HG02981 (cell line): Measurements from ENCODE around the gene TAF1B.

Experiments
- ATAC-seq: cut with Tn5 transposase; IDR thresholded peaks from one replicate; pipeline ENCODE4 v1.9.1; 2021; ENCODE audit warnings: mild to moderate bottlenecking, moderate library complexity; ENCODE audit not compliant: unreplicated experiment

TAF1B gene

DNA sequence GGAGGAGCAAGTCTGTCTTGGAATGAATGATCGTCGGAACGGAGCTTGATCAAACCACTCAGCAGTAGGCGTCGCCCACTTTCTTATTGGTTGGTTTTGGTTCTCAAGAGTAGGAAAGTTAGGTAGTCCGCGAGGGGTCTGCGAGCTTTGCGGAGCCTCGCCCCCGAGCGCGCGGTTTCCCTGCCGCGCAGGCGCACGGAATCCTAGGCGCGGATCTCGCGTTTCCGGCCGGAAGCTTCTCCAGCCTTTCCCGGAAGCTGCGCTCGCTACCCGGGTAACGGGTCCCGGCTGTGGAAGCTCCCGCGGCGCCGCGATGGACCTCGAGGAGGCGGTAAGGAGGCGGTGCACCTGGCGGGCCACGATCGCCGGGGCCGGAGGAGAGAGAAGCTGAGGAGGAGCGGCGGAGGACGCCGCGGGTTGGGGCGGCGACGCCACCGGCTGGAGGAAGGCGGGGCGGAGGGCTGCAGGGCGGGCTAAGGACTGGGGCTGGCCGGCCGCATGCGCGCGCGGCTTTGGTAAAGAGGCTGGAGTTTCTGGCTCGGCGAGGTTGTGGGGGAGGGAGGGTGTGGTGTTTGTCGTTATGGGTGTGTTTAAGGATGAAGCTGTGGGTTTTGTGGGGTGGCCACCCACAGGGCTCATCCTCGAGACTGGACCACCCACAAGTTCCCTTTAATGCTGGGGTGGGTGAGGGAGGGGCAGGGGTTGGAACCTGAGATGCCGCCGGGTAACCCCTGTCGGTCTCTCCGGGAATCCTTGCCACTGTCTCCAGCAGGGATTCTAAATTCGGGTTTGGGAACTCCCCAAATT lies at the start of gene TAF1B:
Gene TAF1B, plus strand, starts transcription at position 246 of the 807 bp plus-strand sequence. Its CDS starts 68 bp downstream, at position 314.
- peak; percentile 85 for ATAC-seq

DNA sequence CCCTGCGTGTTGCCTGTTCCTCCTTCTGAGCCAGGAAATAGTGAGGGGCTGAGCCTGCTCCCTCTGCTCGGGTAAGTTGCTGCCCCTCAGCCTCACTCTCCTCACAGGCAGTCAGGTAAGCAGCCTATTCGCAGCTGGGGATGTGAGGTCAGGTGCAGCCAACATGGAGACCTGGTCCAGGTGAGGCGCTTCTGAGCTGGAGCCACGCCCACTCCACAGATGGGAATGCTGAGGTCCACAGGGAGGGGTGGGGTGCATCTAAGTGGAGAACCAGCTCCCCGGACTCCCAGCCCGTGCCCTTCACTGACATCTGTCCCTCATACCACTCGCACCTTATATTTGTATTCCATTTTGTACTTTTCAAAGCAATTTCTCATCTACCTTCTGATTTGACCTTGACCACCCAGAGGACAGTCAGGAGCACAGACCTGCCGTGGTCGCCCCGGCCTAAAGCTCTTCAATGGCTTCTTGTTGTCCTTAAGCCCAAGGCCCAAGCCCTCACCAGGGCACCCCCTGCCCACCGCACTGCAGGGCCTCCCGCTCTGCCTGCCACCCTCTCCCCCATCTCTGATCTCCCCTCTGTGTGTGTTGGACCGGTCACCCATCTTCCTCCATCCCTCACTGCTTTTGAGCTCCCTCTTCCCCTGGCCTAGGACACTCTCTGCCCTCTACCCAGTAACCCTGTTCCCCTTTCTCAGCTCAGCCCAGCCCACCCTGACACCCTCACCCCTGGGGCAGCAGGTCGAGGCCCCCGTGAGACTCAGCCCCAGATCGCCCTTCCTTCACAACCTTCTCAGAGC lies 49.2 kb upstream of the TAF1B start:
- no peak for ATAC-seq

DNA sequence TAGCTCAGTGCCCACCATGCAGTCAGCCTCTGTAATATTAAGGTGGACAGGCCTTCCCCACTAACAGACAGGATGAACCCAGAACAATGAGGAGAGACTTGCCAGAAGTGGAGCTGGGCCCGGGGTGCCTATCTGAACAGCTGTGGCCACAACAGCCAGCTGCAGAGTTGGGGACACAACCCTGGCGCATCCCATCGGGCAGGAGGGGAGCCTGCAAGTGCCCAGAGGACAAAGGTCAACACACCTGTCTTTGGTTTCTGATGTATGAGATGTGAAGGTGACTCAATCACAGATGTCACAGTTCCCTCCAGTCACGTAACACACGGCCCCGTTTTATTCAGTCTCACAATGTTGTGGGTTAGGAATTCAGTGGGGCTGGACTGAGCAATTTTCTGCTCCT lies 48.2 kb upstream of the TAF1B start:
- ATAC-seq: no peak

DNA sequence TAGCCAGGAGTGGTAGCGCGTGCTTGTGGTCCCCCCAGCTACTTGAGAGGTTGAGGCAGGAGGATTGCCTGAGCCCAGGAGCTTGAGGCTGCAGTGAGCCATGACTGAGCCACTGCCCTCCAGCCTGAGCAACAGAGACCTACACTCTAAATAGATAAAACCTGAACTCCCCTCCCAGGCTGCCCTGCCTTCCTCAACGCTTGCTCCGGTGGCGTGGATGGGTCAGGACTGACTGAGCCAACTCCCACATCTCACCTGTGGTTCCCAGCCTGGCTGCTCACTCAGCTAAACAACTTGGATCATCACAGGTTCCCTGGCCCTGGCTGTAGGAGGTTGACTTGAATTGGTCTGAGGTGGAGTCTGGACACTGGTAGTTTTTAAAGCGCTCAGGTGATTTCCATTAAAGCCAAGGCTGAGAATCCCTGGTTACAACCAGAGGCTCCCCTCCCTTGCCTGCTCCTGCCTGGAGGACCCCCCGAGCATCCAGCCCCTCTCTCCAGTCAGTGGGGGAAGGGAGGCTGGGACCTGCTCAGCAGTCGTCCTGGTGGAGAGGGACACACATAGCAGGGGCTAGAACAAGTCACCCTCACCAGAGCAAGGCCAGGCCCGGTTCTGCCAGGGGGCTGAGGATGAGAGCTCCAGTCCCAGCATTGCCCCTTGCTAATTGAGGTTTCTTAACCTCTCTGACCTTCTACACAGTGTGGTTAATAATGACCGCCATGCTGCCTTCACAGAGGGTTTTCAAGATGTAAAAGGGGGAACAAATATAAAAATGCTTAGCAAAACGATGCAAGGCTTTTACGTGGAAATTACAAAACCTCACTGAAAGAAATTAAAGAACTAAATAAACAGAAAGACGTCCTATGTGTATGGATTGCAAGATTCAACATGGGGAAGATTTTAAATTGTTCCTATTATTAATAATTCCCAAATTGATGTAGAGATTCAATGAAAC lies 46.9 kb upstream of the TAF1B start:
- no peak for ATAC-seq

DNA sequence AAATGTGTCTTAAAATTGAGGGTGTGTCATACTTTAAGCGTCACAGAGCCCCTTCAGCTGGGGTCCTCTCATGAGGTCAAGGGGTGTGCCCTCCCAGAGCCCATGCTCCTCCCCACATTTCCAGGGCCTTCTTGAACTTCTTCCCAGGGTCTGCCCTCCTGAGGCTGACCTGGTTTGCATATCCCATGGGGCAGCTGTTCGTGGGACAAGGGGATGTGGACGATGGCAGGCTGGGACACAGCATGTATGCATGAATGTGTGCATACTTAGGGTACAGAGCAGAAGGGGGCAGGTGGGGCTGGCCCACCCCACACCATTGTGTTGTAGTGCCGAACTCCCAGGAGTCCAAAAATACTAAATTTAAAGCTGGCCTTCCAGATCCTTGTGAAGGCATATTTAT lies 46.2 kb upstream of the TAF1B start:
- no peak for ATAC-seq

DNA sequence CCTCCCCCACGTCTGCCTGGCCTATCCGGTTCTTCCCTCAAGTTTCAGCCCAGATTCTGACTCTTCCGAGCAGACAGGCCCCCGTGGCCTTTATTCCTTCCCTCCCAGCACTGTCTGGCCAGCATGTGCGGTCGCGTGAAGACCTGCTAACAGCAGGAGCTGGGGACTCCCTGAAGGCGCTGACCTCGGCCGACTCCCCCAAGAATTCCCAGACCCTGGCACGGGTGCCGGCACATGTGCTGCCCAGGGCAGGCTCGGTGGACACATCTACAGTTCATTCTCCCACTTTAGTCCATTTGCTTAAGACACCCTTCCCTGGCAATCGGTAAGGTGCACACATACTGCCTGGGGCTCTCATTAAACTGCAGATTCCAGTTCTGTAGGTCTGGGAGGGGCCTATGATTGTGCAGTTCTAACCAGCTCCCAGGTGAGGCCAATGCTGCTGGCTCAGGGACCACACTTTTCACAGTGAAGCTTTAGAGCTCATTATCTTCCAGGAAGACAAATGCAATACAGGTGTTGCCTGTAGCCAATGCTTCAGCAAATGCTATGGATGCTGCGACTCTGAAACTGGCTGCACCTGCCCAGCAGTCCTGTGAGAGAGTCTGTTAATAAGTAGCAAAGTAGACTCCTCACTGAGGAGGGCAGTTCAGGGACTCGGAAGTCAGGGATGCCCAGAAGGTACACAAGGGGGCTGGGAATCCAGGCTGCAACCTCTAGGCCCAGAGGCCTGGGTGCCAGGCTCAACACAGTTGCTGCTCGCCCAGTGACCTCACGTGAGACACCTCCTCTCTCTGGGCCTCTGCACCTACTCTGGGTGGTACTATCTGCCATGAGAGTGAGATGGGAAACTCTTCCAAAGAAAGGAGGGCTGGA lies 45.4 kb upstream of the TAF1B start:
- ATAC-seq: no peak

DNA sequence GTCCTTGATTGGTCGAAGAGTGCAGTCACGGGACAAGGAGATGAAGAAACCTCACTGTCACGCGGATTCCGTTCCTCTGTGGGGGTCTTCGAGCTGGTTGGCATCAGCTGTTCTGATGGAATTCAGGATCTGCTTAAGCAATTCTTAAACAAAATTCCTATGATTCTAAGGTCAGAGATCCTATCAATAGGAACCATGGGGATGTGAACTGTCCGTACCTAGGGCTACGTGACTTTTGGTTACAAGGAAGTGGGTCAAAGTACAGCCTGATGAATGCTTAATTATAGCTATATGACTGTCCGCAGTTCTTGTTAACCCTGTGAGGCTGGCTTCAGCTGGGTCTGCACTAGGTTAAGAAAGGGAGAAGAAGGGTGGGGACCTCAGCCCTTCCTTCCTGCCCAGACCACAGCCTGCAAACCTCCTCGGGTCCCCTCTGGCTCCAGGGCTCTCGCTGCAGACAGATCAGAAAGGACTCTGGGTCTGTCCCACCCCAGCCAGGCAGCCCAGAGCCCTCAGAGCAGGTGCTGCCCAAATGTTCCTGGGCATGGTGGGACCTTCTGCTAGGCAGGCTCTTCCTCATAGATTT lies 44.2 kb upstream of the TAF1B start:
- no peak for ATAC-seq

DNA sequence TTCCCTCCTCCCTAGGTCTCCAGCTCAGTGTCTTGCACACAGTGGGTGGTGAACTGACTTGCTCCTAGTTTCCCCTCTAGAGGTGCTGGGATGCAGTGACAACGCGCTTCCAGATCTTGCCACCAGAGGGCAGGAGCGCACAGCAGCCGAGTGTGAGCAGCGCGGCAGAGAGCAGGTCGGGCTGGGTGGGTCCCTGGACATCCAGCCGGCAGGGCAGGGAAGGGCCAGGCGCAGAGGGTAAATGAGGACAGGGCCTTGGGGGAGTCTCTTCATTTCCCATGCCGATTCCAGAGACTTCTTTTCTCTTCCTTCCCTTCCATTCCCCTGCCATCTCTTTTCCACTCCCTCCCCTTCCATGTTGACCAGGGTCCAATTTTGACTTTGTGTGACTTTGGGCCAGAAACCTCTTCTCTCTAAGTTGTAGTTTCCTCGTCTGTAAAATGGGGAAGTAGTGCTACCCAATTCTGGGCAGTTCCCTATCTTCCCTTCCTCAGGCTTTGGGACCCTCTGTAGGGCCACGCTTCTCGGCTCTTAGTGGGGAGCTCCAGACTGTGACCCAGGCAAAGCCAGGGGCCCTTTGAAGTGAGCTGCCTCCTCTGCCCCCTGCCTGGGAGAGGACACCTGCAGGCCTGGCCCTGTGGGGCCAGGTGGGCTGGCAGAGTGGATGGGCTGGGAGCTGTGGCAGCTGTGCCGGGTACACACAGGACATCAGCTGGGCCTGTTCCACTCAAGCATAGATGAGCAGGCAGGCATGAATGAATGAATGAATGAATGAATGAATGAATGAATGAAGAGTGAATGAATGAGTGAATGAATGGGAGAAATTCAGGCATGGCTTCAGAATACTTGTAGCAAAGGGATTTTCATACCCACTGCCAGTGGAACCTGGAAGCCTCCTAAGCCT lies 43.3 kb upstream of the TAF1B start:
- ATAC-seq: peak; percentile 90

DNA sequence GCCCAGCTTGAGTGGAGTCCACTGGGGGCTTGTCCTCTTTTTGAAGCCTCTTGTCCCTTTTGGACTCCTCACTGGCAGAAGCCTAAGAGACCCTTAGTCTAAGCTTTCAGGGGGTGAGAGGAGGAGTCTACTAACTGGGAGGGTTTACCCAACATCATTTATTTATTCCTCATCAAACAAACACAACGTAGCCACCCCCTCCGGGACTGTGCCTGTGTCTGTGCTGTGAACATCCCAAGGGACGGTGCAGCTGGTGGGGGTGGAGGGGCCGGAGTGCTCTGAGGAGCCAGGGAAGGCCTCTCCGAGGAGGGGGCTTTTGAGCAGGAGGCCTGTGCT lies 42.7 kb upstream of the TAF1B start:
- no peak for ATAC-seq

DNA sequence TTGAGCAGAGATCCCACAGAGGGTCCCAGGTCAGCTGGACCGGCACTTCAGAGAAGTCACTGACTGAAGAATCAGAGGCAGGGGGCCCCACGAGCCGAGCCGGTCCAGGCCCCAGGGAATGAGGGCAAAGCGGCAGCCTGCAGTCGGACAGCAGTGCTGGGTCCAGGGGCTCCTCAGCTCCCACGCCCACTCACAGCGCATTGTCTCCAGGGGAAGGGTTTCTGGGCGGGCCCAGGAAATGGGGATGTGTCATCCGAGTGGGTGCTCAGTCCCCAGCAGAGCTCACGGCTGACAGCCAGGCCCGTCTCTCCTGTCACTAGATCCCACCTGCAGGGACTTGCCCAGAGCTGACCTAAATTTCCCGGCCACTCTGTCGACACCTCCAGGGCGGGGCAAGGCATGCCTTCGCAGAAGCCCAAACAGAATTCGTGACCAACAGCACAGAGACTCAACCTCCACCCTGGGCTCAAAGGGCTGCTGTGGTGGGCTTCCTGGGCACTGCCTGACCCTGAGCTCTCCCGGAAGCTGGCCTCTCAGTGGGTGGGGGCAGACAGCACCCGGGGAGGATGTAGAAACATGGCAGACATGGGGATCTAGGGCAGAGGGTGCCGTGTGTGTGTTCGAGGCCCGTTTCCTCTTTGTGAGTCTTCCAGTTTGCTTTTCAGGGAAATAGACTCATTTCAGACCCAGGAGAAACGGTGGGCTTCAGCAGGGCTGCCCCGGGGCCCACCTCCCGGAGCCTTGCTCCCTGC lies 42.1 kb upstream of the TAF1B start:
- no peak for ATAC-seq

DNA sequence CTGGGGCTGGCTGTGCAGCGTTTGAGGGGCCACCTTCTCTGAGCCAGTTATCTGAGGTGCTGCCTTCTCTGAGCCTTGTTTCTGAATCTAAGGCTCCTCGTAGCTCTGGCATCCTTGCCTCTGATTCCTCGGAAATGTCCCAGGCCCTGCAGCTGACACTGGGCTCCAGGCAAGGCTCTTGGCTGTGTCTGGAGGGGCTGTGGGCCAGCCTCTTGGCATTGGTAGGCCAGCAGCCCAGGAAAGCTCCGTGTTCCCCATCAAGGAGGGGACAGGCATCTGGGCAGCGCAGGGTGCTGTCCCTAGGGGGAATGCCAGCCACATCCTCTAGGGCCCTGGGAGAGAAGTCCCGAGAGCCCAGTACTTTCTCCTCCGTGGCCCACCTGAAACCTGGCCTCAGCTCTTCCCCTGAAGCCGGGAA lies 40.7 kb upstream of the TAF1B start:
- ATAC-seq: no peak

DNA sequence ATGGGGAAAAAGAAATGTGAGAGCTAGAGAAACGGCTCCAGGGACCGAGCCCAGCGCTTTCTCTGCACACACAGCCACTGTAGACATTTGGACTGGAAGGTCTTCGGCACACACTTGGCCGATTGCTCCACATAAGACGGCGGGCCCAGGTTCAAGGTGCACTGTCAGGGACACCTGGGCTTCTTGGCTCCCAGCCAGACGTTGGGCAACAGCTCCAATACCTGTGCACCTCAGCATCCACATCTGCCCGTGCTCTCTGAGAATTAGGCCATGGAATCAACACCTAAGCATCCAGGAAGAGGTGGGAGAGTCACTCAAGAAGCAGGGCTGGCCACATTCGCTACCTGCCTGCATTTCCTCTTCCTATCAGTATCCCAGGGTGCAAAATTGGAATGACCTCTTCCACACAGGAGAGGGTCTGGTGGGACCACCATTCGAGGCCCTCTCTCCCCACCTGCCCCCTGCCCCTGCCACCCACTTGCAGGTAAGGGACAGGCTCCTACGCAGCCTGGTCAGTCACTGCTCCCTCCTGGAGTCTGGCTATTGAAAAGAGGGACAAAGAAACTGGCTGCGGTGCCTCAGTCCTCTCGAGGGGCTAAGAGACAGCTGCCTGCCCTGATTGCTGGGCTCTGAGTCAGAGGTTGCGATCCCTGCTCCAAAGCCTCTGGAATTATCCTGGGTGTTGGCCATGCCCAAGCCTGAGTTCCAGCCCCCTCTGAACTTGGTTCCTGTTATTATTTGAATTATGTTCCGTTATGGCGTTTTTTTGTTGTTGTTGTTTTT lies 40.1 kb upstream of the TAF1B start:
- ATAC-seq: no peak

DNA sequence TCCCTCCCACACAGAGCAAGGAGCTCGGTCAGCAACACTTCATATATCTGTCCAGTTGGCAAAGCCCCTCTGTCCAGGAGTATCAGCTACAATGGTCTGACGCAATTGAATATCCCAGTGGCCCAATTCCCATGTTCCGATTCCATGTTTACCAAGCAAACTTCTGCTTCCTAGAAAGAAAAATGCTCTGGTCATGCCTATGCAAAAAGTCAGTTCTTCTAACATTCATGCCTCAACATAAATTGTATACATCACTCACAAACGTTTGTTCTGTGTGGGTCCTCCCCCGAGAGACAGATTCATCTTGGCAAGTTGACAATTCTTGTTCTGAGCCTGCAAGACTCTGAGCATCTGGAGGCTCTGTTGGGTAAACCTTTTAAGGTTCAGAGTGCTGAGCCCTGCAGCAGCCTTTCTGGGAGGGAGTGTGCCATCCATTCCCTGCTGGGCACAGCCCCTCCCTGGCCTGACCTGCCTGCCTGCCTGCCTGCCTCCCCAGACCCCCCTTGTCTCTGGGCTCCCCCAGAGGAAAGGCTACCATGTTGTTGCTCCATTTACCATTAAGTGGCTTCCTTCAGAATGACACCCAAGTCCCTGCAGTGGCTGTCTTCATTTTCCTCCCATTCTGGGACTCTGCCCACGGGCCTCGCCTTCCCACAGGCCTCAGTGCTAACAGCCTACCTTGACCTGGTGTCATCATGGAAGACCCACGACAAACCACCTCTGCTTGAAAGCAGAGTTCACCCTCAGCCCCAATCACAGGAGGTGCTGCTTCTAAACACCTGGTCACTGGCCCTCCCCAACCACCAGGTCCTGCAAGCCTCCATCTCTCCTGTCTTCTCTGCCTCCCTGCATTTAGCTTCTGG lies 37.6 kb upstream of the TAF1B start:
- no peak for ATAC-seq

DNA sequence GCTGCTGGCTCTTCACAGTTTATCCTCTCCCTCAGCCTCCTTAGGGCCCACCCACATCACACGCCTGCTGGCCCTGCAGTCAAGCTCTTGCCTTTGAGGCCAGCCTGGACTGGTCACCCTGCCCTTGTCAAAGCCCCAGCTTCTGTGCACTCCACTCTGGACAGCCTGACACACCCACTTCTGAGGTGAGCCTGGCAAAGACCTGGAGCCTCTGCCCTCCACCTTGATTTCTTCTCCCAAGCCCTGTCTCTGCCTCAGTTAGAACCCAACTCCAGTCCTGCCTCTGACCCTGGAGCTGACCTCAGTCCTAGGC lies 37.0 kb upstream of the TAF1B start:
- no peak for ATAC-seq

DNA sequence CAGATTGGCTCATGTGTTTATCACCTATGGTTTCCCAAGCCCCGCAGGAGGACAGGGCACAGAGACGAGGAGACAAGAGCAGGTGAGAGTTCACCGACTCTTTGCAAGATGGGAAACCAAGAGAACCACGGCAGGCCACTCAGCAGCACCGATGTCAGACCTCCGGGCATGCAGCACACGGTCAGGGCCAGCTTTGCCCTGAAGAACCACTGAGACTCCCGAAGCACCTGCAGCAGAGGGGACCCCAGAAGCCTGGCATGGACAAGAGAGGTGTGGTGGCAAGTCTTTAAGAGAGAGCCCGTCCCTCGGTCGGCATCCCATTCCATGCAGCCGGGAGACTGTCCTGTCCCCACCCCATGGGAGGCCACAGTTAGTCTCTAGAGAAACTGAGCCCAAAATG lies 36.6 kb upstream of the TAF1B start:
- no peak for ATAC-seq

DNA sequence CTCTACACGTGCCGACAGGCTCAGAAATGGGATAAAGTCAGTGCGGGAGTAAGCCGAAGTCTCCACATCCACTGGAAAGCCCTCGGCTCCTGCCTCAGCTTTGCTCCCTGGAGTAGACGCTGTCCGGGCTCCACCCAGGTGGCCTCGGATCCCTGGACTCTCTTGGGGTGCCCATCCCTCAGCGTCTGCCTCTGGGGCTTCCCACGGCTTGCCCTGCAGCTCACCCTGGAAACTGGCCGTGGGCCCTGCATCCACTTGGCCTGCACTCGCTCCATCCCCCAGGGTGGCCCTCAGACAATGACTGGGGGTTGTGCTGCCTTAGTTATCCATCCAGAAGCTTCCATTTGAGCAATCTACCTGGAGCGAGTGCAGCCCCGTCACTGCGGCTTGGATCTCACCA lies 36.2 kb upstream of the TAF1B start:
- no peak for ATAC-seq
